Measurements from ENCODE around the gene RBM25. TPM values are rescaled to one million over a fixed set of nuclear protein-coding genes. Genes with fewer than 3 reads are reported as not detected.

RBM25 gene
- total and polyA plus RNA-seq, 3 donors from 2014 or later = 30.6 to 132 (median 113) TPM

DNA sequence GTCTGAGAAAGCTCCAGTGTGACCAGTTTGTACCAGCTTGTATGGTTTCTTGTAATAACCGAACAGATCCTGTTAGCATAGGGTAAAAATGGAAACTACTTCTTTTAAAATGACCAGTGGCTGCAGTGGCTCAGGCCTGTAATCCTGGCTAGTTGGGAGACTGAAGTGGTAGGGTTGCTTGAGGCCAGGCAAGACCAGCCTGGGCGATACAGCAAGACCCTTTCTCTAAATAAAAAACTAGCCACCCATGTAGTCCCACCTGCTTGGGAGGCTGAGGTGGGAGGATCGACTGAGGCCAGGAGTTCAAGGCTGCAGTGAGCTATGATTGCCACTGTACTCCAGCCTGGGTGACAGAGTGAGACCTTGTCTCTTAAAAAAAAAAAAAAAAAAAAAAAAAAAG lies 85.3 kb downstream of the RBM25 start:
- no peak overlapping the region for H3K4me3 ChIP-seq
- no peaks in the 10 kb centered on the region for H3K9me3 ChIP-seq
- H3K4me1 ChIP-seq = peaks cover 25% of the 10 kb centered on the region
- 73 to 78% methylated on average over 3 of the region's 3 CpGs for WGBS, 2 donors
- no peaks in the 10 kb centered on the region for H3K36me3 ChIP-seq (ENCODE audit: low read depth, missing control alignments)
- TF ChIP-seq, protein P1, sequence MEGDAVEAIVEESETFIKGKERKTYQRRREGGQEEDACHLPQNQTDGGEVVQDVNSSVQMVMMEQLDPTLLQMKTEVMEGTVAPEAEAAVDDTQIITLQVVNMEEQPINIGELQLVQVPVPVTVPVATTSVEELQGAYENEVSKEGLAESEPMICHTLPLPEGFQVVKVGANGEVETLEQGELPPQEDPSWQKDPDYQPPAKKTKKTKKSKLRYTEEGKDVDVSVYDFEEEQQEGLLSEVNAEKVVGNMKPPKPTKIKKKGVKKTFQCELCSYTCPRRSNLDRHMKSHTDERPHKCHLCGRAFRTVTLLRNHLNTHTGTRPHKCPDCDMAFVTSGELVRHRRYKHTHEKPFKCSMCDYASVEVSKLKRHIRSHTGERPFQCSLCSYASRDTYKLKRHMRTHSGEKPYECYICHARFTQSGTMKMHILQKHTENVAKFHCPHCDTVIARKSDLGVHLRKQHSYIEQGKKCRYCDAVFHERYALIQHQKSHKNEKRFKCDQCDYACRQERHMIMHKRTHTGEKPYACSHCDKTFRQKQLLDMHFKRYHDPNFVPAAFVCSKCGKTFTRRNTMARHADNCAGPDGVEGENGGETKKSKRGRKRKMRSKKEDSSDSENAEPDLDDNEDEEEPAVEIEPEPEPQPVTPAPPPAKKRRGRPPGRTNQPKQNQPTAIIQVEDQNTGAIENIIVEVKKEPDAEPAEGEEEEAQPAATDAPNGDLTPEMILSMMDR (IDR thresholded peaks at IDR 0.05) = no peak
- TF ChIP-seq POLR2A (IDR thresholded peaks at IDR 0.05) = no peak
- H3K27ac ChIP-seq = peak overlapping the region in 1 of 2 donors; percentile 14
- intact Hi-C loops (cut with DNase I; ENCODE audit: low total_unique reads) = no loop called here
- H3K27me3 ChIP-seq = no peaks in the 10 kb centered on the region
- DNase-seq = no peak

DNA sequence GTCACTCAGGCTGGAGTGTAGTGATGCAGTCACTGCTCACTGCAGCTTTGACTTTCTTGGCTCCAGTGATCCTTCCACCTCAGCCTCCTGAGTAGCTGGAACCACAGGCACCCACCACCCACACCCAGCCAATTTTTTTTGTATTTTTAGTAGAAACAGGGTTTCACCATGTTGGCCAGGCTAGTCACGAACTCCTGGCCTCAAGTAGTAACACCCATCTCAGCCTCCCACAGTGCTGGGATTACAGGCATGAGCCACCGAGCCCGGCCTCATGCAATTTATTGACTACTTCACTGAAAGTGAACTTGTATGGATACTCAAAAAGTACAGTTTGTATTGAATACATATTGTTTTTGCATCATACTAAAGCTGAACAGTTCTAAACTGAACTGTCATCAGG lies 87.0 kb downstream of the RBM25 start:
- no peak overlapping the region for H3K27ac ChIP-seq

DNA sequence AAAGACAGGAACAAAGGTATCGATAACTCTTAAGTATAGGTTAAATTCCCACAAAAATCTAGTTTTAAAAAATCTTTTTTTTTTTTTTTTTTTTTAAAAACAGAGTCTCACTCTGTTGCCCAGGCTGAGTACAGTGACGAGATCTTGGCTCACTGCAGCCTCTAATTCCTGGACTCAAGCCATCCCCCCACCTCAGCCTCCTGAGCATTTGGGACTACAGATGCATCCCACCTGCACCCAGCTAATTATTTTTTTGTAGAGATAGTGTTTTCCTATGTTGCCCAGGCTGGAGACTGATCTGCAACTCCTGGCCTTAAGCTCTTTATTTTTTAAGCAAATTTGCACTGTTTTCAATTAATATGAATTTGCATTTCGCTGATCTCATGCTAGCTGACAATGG lies 87.8 kb downstream of the RBM25 start:
- H3K4me3 ChIP-seq = no peak overlapping the region
- H3K27ac ChIP-seq = no peak overlapping the region
- no peaks in the 10 kb centered on the region for H3K9me3 ChIP-seq
- intact Hi-C loops (cut with DNase I; ENCODE audit: low total_unique reads) = no loop called here
- no peak for DNase-seq
- TF ChIP-seq, protein P1 (IDR thresholded peaks at IDR 0.05) = no peak
- no peak for TF ChIP-seq POLR2A (IDR thresholded peaks at IDR 0.05)
- no peaks in the 10 kb centered on the region for H3K36me3 ChIP-seq (ENCODE audit: low read depth, missing control alignments)
- no peaks in the 10 kb centered on the region for H3K27me3 ChIP-seq
- peaks cover 18% of the 10 kb centered on the region for H3K4me1 ChIP-seq
- 78 to 80% methylated on average over 3 of the region's 3 CpGs for WGBS, 2 donors

More for the DNA sequence above, 87.0 kb downstream of the RBM25 start:
- TF ChIP-seq POLR2A (IDR thresholded peaks at IDR 0.05) = no peak
- TF ChIP-seq, protein P1 (IDR thresholded peaks at IDR 0.05) = no peak
- Histone ChIP-seq H3K4me1 (peaks cover 25% of the 10 kb centered on the region), H3K9me3 (no peaks in the 10 kb centered on the region), H3K4me3 (no peak overlapping the region), H3K27me3 (no peaks in the 10 kb centered on the region), H3K36me3 (ENCODE audit: low read depth, missing control alignments) (no peaks in the 10 kb centered on the region)
- no peak for DNase-seq
- intact Hi-C loops (cut with DNase I; ENCODE audit: low total_unique reads) = no loop called here
- WGBS, 2 donors = 83 to 86% methylated on average over 3 of the region's 3 CpGs

DNA sequence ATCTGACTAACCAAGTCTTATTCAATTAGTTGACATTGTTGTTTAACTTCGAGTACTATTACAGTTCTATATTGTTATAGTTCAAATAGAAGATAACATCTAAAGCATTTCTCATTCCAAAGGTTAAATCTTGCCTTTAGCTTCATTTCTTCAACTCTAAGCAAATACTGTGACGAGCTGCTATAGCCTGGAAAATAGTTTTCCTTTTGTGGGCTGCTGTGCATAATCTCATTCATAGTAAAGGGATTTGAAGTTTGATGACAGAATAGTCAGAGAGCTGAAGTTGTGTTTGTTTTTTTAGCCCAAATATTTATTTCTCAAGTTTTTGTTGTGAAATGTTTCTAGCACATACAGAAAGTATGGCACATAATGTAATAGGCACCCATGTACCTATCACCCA lies 91.4 kb downstream of the RBM25 start:
- no peak overlapping the region for H3K4me3 ChIP-seq
- H3K27ac ChIP-seq = no peak overlapping the region
- WGBS, 2 donors = 90% methylated on average over 2 of the region's 2 CpGs
- intact Hi-C loops (cut with DNase I; ENCODE audit: low total_unique reads) = no loop called here
- H3K27me3 ChIP-seq = no peaks in the 10 kb centered on the region
- no peak for DNase-seq
- no peaks in the 10 kb centered on the region for H3K9me3 ChIP-seq
- TF ChIP-seq POLR2A (IDR thresholded peaks at IDR 0.05) = no peak
- TF ChIP-seq, protein P1 (IDR thresholded peaks at IDR 0.05) = no peak
- H3K36me3 ChIP-seq (ENCODE audit: low read depth, missing control alignments) = no peaks in the 10 kb centered on the region
- no peaks in the 10 kb centered on the region for H3K4me1 ChIP-seq

DNA sequence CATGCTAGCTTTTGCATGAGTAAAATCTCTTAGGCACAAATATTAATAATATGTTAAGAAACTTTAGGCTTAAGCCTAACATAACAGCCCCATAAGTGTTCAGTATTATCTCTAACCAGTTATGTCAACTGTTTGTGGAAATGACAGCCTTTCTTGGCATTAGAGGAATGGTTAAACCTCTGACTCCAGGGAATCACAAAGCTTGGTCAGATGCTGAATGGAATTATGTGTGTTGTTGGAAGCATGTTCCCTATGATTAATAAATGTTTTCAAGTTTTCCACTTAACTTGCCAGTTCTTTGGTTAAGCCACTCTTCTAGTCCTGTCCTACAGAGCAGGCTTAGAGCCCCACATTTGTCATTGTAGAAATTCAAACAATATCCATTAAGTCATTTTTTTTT lies 94.9 kb downstream of the RBM25 start:
- no peaks in the 10 kb centered on the region for H3K27me3 ChIP-seq
- H3K36me3 ChIP-seq (ENCODE audit: low read depth, missing control alignments) = no peaks in the 10 kb centered on the region
- no peak for DNase-seq
- H3K27ac ChIP-seq = no peak overlapping the region
- H3K9me3 ChIP-seq = no peaks in the 10 kb centered on the region
- H3K4me3 ChIP-seq = no peak overlapping the region
- TF ChIP-seq, protein P1 (IDR thresholded peaks at IDR 0.05) = no peak
- TF ChIP-seq POLR2A (IDR thresholded peaks at IDR 0.05) = no peak
- intact Hi-C loops (cut with DNase I; ENCODE audit: low total_unique reads) = no loop called here
- H3K4me1 ChIP-seq = no peaks in the 10 kb centered on the region

All from testis (tissue), 3 donors.